H1 (cell line): ENCODE results near the gene ATAD3B. TPM values are rescaled to one million over a fixed set of nuclear protein-coding genes. Genes with fewer than 3 reads are reported as not detected.
A peak's percentile ranks its signal among the peaks of the same experiment; 100 is the strongest.

Experiments
- CTCF ChIA-PET: fragments of 300-600 bp; sonication (Branson Sonifier 250); formaldehyde crosslinking; loops from one replicate; lab custom pipeline; 2021; ENCODE audit not compliant: partially characterized antibody; lab: Charles Lee
- POLR2A ChIA-PET: fragments of 300-600 bp; sonication (Branson Sonifier 250); formaldehyde crosslinking; loops from one replicate; lab custom pipeline; 2021; ENCODE audit warnings: inconsistent platforms; ENCODE audit not compliant: partially characterized antibody; lab: Charles Lee
- DNase-seq, 2 experiments: peaks; one replicate each; pipeline versions ENCODE4 v3.0.0 to v3.0.0-alpha.2; 2010 to 2022; ENCODE audit warnings: low spot score in 2 of 2, low read depth in 1 of 2, mixed read lengths in 1 of 2
- FAIRE-seq: peaks from 2 replicates; lab custom pipeline; 2011; peaks lifted over from hg19 to GRCh38; lab: Jason Lieb, UNC
- H2AFZ ChIP-seq: 2 replicates; pipeline ENCODE4 v1.8.1; 2012; ENCODE audit warnings: low read length, inconsistent platforms
- H2AK5ac ChIP-seq: 2 replicates; pipeline ENCODE4 v1.6.1; 2013; ENCODE audit warnings: low read depth, low read length
- H2BK120ac ChIP-seq: replicated peaks from 2 replicates; pipeline ENCODE3; 2013; ENCODE audit warnings: low read depth, low read length, inconsistent platforms
- H2BK12ac ChIP-seq: 2 replicates; pipeline ENCODE4 v1.6.1; 2013; ENCODE audit warnings: low read depth, low read length
- H2BK15ac ChIP-seq: 2 replicates; pipeline ENCODE4 v1.6.1; 2013; ENCODE audit warnings: low read length
- H2BK20ac ChIP-seq: 2 replicates; pipeline ENCODE4 v1.6.1; 2013; ENCODE audit warnings: low read length
- H2BK5ac ChIP-seq: 2 replicates; pipeline ENCODE4 v1.6.1; 2013; ENCODE audit warnings: low read depth, low read length
- H3K14ac ChIP-seq: 2 replicates; pipeline ENCODE4 v1.6.1; 2013; ENCODE audit warnings: inconsistent platforms; ENCODE audit not compliant: insufficient read length
- H3K18ac ChIP-seq: 2 replicates; pipeline ENCODE4 v1.6.1; 2013; ENCODE audit warnings: low read length; ENCODE audit errors: extremely low read depth
- H3K23ac ChIP-seq: 2 replicates; pipeline ENCODE4 v1.6.1; 2013; ENCODE audit warnings: inconsistent platforms; ENCODE audit not compliant: insufficient read length
- H3K23me2 ChIP-seq: 2 replicates; pipeline ENCODE4 v1.6.1; 2013; ENCODE audit warnings: low read depth, low read length
- H3K27ac ChIP-seq: 2 replicates; pipeline ENCODE4 v1.6.1; 2011; ENCODE audit warnings: low read depth, low read length, inconsistent platforms
- H3K27me3 ChIP-seq, 4 experiments: replicated peaks in 1 of 4; 1 replicate in 1 of 4; 2 replicates in 3 of 4; pipeline versions ENCODE4 v1.6.1 to v1.8.1; 2011 to 2013; ENCODE audit warnings: low read length in 3 of 4, mild to moderate bottlenecking in 3 of 4, inconsistent platforms in 2 of 4, mixed read lengths in 2 of 4, moderate library complexity in 1 of 4; ENCODE audit not compliant: control insufficient read depth in 3 of 4, insufficient read depth in 3 of 4; ENCODE audit errors: extremely low read depth in 1 of 4
- H3K36me3 ChIP-seq, 4 experiments: 2 replicates each; pipeline versions ENCODE4 v1.6.1 to v1.8.1; 2011 to 2013; ENCODE audit warnings: mild to moderate bottlenecking in 4 of 4, low read length in 3 of 4, moderate library complexity in 2 of 4, control low read depth in 1 of 4, inconsistent platforms in 1 of 4; ENCODE audit not compliant: insufficient read depth in 4 of 4, control insufficient read depth in 2 of 4
- H3K4ac ChIP-seq: replicated peaks from 2 replicates; pipeline ENCODE3; 2013; ENCODE audit warnings: low read length, low read depth, mixed read lengths, inconsistent platforms; ENCODE audit not compliant: insufficient read length
- H3K4me1 ChIP-seq, 4 experiments: replicated peaks in 1 of 4; 1 replicate in 1 of 4; 2 replicates in 3 of 4; pipeline versions ENCODE4 v1.6.1 to v1.8.1; 2011 to 2013; ENCODE audit warnings: low read length in 3 of 4, inconsistent platforms in 2 of 4, mixed read lengths in 1 of 4; ENCODE audit not compliant: insufficient read depth in 4 of 4, control insufficient read depth in 3 of 4
- H3K4me2 ChIP-seq, 2 experiments: 2 replicates each; pipeline versions ENCODE4 v1.6.1 to v1.8.1; 2011 to 2013; ENCODE audit warnings: low read depth in 2 of 2, low read length in 2 of 2, control low read depth in 1 of 2, inconsistent platforms in 1 of 2, mild to moderate bottlenecking in 1 of 2; ENCODE audit not compliant: insufficient read depth in 1 of 2
- H3K4me3 ChIP-seq, 4 experiments: fragments of 200-600, 300-600 bp in 1 of 4; sonication (generic), shearing (Covaris generic), sonication (Bioruptor Twin) in 1 of 4; 2 replicates each; pipeline versions ENCODE4 v1.5.1 to v1.8.1; 2011 to 2016; ENCODE audit warnings: low read length in 4 of 4, low read depth in 3 of 4, control low read depth in 2 of 4, inconsistent platforms in 2 of 4, mild to moderate bottlenecking in 2 of 4, mixed read lengths in 1 of 4, moderate library complexity in 1 of 4; ENCODE audit not compliant: insufficient read depth in 2 of 4; ENCODE audit errors: extremely low read depth in 1 of 4
- H3K56ac ChIP-seq: replicated peaks from 2 replicates; pipeline ENCODE3; 2013; ENCODE audit warnings: low read depth, mild to moderate bottlenecking, mixed read lengths, low read length, inconsistent platforms; ENCODE audit not compliant: insufficient read length
- H3K79me1 ChIP-seq: 2 replicates; pipeline ENCODE4 v1.6.1; 2013; ENCODE audit warnings: low read depth, low read length, control low read depth
- H3K79me2 ChIP-seq, 2 experiments: 2 replicates each; pipeline versions ENCODE4 v1.6.1 to v1.8.1; 2012 to 2013; ENCODE audit warnings: low read length in 2 of 2, mild to moderate bottlenecking in 2 of 2, inconsistent platforms in 1 of 2; ENCODE audit not compliant: insufficient read depth in 2 of 2, control insufficient read depth in 1 of 2
- H3K9ac ChIP-seq, 4 experiments: replicated peaks in 1 of 4; 1 replicate in 1 of 4; 2 replicates in 3 of 4; pipeline versions ENCODE4 v1.6.1 to v1.8.1; 2011 to 2013; ENCODE audit warnings: low read depth in 3 of 4, low read length in 3 of 4, control low read depth in 2 of 4, mild to moderate bottlenecking in 2 of 4, moderate library complexity in 2 of 4, inconsistent platforms in 1 of 4; ENCODE audit errors: extremely low read depth in 1 of 4
- H3K9me3 ChIP-seq, 2 experiments: 2 replicates each; pipeline versions ENCODE4 v1.6.1 to v1.8.1; 2012 to 2013; ENCODE audit warnings: mild to moderate bottlenecking in 2 of 2, moderate library complexity in 2 of 2, control low read depth in 1 of 2, inconsistent platforms in 1 of 2, low read depth in 1 of 2, low read length in 1 of 2, mixed read lengths in 1 of 2; ENCODE audit not compliant: insufficient read depth in 2 of 2
- H4K20me1 ChIP-seq, 2 experiments: replicated peaks in 1 of 2; 2 replicates each; pipeline versions ENCODE3 to v1.8.1; 2011 to 2013; ENCODE audit warnings: inconsistent platforms in 2 of 2, low read length in 2 of 2, mild to moderate bottlenecking in 1 of 2; ENCODE audit not compliant: insufficient read depth in 2 of 2, control insufficient read depth in 1 of 2
- H4K5ac ChIP-seq: 2 replicates; pipeline ENCODE4 v1.6.1; 2013; ENCODE audit warnings: low read length, low read depth, mixed read lengths, inconsistent platforms; ENCODE audit not compliant: insufficient read length
- H4K8ac ChIP-seq: 2 replicates; pipeline ENCODE4 v1.8.0; 2013; ENCODE audit warnings: mild to moderate bottlenecking, moderate library complexity, low read length, inconsistent platforms; ENCODE audit not compliant: insufficient read depth; ENCODE audit errors: extremely low read depth
- H4K91ac ChIP-seq: replicated peaks from 2 replicates; pipeline ENCODE3; 2013; ENCODE audit warnings: low read length, mixed read lengths, inconsistent platforms; ENCODE audit not compliant: insufficient read length
- PHF8 ChIP-seq: fragments of 200-600 bp; sonication (generic); conservative IDR thresholded peaks from 2 replicates; pipeline ENCODE4 v1.7.1; 2012; ENCODE audit warnings: low read depth, mild to moderate bottlenecking, inconsistent platforms, low read length, moderate library complexity
- whole genome bisulfite sequencing, 2 experiments: shearing (Covaris generic) in 1 of 2; methylation state at CpG; one replicate each; pipeline versions ENCODE4 v1.1.6 to v1.1.7; 2013 to 2015; ENCODE audit warnings: low lambda C conversion rate in 2 of 2, mixed read lengths in 2 of 2, inconsistent platforms in 1 of 2, low coverage in 1 of 2, missing lambda C conversion rate in 1 of 2; ENCODE audit not compliant: insufficient replicate concordance in 2 of 2, insufficient coverage in 1 of 2, insufficient read length in 1 of 2; ENCODE audit errors: extremely low coverage in 1 of 2, missing lambda C conversion rate in 1 of 2; 5-methylcytosine and 5-hydroxymethylcytosine counted together
- polyA plus RNA-seq, 7 experiments: library from polyadenylated mRNA; depleted of rRNA in 3 of 7; stranded (reverse) in 5 of 7; unstranded in 2 of 7; fragments of >200 nt in 5 of 7; fragments of 200-250 nt in 2 of 7; gene quantifications; 1 replicate in 5 of 7; 2 replicates in 1 of 7; 4 replicates in 1 of 7; pipeline versions ENCODE4 v1.2.1 to v1.2.3, GENCODE V29; 2011 to 2013; ENCODE audit warnings: missing spikeins in 2 of 7, mixed read lengths in 2 of 7
- total RNA-seq: library from RNA; stranded (reverse); fragmentation: NEBNext Ultra II Directional; extraction: Animal tissue kit (Norgen Biotek cat#: 25700); gene quantifications from 2 replicates; pipeline ENCODE4 v1.2.1, GENCODE V29; 2021

ATAD3B gene
- total and polyA plus RNA-seq, 2 of the 8 experiments (the other 6 are each of a cell fraction or from before 2014, with no cell fraction given): 31.3 to 63.0 TPM

GRCh38 chr1:1427106-1427819 lies 44.3 kb upstream of the ATAD3B start:
- FAIRE-seq (no peak), DNase-seq (no peak)
- H3K36me3 ChIP-seq: no peaks in the 10 kb centered on the region; a peak in 1 of 8 replicates
- H3K4me3 ChIP-seq: peak overlapping the region in 3 of 4 experiments; percentile 17 to 62 (median 50); a peak in 4 of 8 replicates
- H3K27me3 ChIP-seq: no peaks in the 10 kb centered on the region
- H3K27ac ChIP-seq: no peak overlapping the region
- peaks cover 6% of the 10 kb centered on the region; the same call in 1 of the 2 replicates for H3K23me2 ChIP-seq
- H3K79me2 ChIP-seq: no peaks in the 10 kb centered on the region
- 100% methylated on average over 2 of the region's 66 CpGs; no CpG with 5 or more reads in 1 of the 2 experiments for WGBS, 2 experiments
- H2BK12ac ChIP-seq: peak overlapping the region; percentile 50; the same call in 1 of the 2 replicates
- peak overlapping the region; percentile 46 to 49; a peak in 3 of 4 replicates for H3K4me2 ChIP-seq
- no peak overlapping the region for H2AFZ ChIP-seq
- no peak overlapping the region for H3K23ac ChIP-seq
- no peak overlapping the region for H2BK15ac ChIP-seq
- 0 out of 2 replicates have a peak overlapping the region, but pooled peaks have one; percentile 39 for H2AK5ac ChIP-seq
- H3K9ac ChIP-seq: no peak overlapping the region
- H4K8ac ChIP-seq: peak overlapping the region; percentile 76; the same call in 1 of the 2 replicates
- ChIA-PET CTCF (interaction anchor here (1.6 kb wide), 1 partner anchor 25 kb away, joined by 5 read pairs; no protein-coding TSS in a partner anchor), POLR2A (interaction anchor here (0.9 to 22.9 kb wide), 6 partner anchors 10 to 148 kb away, joined by 3 to 515 read pairs (median 5); partner anchors contain the start of genes CCNL2 and MRPL20)
- peaks cover 0 to 3% of the 10 kb centered on the region in 2 experiments; a peak in 1 of 4 replicates for H3K9me3 ChIP-seq
- H3K18ac ChIP-seq: no peak overlapping the region; the same call in none of the 2 replicates
- H3K56ac ChIP-seq: no peak overlapping the region
- no peak overlapping the region for H3K14ac ChIP-seq
- no peak overlapping the region for H3K4ac ChIP-seq
- no peak overlapping the region; the same call in 1 of the 2 replicates for H2BK5ac ChIP-seq
- no peak overlapping the region for H2BK20ac ChIP-seq
- H4K91ac ChIP-seq: peak overlapping the region; percentile 22
- no peak for TF ChIP-seq PHF8
- no peak overlapping the region for H2BK120ac ChIP-seq
- no peaks in the 10 kb centered on the region for H3K79me1 ChIP-seq
- no peaks in the 10 kb centered on the region for H4K20me1 ChIP-seq
- peaks cover 0 to 40% (median 26%) of the 10 kb centered on the region in 4 experiments; a peak in 6 of 7 replicates for H3K4me1 ChIP-seq
- H4K5ac ChIP-seq: no peak overlapping the region
